GM19467 (cell line): Measurements from ENCODE around the gene DCD.
"Not testable (repeated sequence)": the region's sequence is repeated elsewhere in the genome, so short reads cannot be mapped to it uniquely, and the experiment has no call there.

Experiments used
- ATAC-seq: cut with Tn5 transposase; IDR thresholded peaks from one replicate; pipeline ENCODE4 v1.9.1; 2021; ENCODE audit warnings: mild to moderate bottlenecking, moderate library complexity; ENCODE audit not compliant: unreplicated experiment

Gene DCD

DNA sequence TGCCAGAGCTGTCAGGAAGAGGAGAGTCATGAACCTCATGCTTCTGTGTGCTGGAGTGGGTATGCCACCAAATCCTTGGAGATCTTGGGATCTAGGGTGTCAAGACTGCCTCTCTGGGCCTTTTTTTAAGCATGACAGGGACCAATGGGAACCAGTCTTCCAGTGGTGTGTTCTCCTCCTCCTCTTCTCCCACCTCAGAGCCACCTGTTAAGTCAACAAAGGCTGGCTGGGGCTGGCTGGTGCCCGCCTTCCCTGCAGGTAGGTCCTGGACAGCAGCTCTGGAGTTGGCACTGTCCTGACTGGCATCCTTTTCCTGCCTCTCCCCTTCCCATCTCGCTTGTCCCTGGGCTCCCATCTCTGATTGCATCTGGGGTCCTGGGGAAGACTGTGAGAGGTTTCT lies at the start of gene DCD:
TSS of gene DCD (minus strand) at position 101 of the 400 bp plus-strand sequence. CDS start at position 39, 62 bp downstream.
- ATAC-seq: no peak

- ATAC-seq: no peak
Measured at GRCh38 chr12:54697851-54698250, 49.7 kb upstream of the DCD start.

- no peak for ATAC-seq
Measured at GRCh38 chr12:54692353-54692752, 44.2 kb upstream of the DCD start.

GRCh38 chr12:54689984-54690383 lies 41.8 kb upstream of the DCD start:
- ATAC-seq: no peak

DNA sequence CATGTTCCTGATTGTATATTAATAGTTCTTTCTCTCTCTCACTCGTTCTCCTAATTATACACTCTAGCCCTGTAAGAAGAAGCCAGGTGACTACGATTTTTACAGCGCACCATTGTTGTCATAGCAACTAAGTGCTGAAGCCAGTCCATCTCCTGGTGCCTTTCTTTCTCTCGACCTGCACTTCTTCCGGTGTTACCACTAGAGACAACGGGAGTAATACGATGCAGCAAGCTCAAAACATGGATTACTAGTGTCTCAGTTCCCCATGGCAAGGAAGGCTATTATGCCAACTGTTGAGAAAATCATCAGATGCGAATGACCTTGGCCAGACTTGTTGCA lies 40.8 kb upstream of the DCD start:
- ATAC-seq: no peak

DNA sequence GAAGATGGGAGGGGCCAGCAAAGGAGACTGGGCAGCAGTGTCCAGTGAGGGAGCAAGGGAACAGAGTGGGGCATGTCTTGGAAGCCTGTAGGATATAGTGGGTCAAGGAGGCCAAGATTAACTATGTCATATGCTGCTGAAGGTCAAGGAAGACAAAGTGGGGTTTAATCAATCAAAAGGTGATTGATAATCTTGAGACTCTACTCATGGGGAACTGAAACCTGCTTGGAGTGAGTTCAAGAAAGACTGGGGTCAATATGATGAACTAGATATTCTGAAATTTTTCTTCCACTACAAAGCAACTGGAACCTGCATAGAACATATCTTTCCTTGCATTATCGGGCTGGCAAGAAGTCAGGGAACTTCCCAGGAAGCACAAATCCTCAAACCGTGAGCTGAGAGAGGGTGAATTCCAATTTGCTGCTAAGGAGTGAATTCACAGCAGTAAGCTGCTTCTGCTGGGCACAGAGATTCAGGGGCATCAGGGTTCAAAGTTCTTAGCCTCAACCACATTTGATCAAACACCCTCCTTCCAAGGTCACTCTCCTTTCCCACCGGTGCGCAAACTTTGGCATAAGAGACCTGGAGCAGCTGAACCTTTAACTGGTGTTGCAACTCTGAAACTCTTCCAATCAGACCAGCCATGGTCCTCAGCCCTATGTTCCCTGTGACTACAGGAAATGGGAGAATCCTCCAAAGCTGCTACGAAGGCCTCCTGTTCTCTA lies 40.3 kb upstream of the DCD start:
- ATAC-seq: no peak

DNA sequence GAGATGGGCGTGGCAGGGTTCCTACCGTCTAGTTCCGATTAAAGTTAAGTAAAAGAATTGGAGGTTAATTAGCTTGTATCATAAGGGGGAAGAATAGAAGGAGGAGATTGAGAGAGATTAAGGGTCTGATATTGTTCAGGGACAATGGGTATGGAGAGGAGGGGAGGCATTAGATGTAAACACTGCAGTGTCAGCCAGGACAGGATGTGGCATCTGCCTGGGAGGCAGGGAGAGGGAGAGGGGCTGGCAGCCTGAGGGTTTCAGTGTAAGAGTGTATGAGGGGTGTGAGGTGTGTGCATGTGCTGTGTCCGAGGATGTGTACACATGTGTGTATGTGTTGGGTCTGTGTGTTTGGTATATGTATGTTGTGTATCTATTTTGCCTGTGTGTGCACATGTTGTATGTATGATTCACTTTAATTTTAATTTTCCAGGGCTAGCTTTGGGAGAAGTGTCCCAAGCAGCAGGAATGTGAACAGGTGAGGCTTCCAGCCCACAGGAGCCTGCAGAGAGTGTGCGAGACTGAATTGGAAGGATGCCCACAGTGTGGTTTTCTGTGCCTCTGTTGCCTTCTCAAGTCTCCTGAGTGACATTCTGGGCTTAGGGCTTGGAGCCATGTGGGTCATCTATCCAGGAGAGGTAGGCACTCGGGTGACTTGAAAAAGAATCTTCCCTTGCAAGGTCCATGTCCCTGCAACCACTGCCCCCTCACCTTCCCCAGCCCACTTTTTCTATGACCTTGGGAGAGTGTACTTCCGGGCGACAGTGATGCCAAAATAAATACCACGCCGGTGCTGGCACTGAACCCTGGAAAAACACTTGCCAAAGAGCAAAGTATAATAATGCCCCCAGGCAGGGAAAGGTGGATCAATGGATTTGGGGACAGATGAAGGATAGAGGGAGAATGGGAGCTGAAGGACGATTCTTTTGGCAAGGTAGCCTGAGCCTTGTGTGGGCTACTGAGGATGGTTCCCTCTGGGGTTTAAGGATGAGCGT lies 36.8 kb upstream of the DCD start:
- no peak for ATAC-seq

DNA sequence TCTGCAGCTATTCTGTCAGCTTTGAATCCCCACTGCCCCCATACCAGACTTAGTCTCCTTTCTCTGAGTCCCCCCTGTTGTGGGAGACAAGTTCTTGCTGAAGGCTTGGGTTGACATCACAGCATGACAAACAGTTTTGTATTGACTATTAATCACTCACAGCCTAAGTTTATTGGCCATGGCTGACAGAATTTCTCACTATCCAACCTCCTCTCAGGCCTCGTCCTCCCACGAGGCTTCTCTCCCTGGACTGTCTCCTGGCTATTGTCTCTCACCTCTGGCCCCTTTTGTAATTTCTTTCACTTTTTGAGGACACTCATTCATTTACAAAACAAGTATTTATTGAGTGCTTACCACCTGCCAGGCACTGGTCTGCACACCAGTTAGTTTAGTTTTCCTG lies 35.2 kb upstream of the DCD start:
- no peak for ATAC-seq

- no peak for ATAC-seq
Measured at GRCh38 chr12:54682674-54683073, 34.5 kb upstream of the DCD start.

DNA sequence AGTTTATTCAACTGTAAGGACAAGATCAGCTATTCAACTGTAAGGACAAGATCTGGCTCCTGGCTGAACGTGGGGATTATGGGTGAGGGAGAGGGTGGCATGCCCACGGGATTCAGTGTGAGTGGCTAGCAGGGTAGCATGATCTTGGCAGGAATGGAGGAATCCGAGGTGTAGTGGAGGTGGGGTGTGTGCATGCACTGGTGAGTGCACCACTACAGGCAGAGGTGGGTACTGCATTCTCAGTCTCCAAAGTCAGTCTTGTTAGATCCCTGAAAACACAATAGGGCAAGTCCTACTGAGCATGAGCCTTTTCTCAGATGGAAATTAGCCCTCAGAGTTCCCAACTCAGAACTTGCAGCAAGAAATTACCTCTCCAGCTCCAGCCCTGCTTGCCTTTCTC lies 32.2 kb upstream of the DCD start:
- ATAC-seq: no peak

DNA sequence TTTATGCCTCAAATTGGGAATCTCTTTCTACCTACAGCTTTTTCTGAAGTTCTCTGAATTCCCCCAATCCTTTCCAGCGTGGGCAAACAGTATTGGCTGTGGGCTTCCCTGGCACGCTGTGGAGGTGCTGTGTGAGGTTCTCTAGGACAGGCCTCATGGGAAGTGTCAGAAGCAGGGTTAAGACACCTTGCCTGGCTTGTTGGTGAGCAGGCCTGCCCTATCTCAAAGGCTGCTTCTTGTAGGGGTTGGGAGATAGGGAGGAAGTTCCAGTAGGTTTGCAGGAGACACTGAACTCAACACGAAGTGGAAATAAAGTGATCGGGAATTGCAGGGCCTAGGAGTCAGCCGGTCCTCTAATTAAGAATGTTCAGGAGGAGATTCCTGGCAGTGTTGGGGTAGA lies 30.0 kb upstream of the DCD start:
- no peak for ATAC-seq

DNA sequence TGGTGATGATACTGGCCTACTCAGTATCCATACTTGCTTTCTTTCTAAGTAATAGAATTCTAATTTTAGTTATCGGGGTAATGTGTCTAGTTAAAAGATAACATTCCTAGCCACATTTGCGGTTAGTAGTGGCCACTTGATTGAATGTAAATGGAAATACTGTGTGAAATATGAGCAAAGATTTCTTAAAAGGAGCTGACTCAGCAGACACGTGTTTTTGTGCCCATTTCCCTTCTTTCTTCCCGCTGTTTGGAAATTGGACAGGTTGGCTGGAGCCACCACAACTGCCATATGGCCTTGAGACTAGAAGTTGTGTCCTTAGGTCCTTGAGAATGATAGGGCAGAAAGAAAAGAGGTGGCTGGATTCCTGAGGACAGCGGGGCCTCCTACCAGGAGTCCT lies 19.8 kb upstream of the DCD start:
- no peak for ATAC-seq

DNA sequence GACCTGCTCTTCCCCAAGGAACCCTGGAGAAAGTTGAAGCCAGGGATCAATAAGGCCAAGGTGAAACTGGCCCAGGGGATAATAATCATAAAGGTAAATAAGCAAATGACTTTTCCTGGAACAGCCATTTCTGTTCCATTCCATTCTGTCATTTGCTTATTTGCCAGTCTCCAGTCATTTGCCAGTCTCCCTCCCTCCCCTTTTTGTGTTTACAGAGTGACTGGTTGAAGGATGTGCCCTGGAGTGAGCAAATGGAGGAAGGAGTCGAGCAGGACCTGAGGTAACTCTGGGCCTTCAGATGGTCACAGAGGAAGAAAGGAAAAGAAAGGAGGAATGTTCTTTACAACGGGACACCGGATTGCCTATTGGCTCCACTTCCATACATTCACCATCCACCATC lies 17.8 kb upstream of the DCD start:
- no peak for ATAC-seq

DNA sequence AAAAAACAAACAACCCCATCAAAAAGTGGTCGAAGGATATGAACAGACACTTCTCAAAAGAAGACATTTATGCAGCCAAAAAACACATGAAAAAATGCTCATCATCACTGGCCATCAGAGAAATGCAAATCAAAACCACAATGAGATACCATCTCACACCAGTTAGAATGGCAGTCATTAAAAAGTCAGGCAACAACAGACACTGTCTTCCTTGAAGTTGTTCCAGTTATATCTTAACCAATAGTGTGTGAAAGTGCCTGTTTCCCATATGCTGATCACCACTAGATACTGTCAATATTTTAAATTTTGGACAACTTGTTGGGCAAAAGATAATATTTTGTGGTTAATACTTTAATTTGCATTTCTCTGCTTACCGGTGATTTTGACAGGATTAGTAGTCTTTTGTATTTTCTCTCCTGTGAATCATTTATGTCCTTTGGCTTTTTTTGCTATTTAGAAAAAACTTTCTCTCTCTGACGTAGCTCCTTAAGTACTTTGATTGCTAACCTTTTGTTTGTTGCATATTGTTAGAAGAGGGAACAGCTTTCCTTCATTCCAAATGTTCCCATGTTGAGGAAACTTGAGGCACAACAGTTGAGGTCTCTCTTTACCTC lies 17.0 kb upstream of the DCD start:
- not testable (repeated sequence) for ATAC-seq

DNA sequence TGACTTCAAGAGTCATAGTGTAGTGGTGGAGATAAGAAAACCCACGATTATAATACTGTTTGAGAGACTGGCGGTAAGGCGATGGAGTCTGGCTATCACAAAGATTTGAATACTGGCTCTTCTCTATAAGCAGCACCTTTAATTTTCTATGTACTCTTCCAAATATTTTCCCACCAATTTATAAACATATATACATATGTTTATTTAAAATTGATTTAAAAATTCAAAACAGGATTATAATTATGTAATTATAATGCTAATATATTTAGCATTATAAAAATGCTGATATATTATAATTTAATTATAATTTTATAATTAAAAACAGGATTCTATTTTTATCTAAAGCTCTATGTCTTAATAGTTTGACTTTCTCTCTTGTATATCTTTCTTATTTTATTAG lies 15.4 kb upstream of the DCD start:
- no peak for ATAC-seq

DNA sequence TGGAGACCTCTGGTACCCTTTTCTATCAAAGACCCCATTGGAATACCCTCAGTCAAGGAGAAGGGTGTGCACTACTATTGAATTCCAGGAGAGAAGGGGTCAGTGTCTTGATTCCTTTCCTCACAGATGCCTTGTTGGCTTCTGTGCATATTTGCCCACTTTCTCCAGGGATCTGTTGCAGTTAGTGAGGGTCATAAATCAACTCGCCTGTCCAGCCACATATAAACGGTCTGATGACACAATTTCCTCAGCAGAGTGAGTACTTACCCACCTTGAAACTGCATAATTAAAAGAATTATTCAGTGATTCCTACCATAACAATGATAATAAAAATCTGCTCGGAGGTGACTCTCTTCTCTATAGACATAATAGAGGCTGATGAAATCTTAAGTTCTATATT lies 13.9 kb upstream of the DCD start:
- no peak for ATAC-seq

- ATAC-seq: no peak
Measured at GRCh38 chr12:54661048-54661447, 12.9 kb upstream of the DCD start.

DNA sequence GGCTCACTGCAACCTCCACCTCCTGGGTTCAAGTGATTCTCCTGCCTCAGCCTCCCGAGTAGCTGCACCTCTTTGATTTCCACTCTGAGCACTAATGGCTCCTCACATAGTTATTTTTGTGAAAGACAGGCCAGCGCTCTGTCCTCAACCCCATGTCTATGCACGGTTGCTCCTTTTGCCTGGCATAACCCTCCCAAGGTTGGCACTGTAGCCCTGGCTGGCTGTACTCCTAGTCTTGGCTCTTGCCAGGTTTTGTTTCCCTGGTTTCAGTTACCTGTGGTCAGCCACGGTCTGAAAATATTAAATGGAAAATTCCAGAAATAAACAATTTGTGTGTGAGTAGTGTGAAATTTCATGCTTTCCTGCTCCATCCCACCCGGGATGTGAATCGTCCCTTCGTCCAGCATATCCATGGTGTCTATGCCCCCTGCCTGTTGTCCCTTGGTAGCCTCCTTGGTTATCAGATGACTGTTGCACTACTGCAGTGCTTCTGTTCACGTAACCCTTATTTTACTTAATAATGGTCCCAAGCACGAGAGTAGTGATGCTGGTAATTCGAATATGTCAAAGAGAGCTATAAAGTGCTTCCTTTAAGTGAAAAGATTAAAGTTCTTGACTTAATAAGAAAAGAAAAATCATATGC lies 12.3 kb upstream of the DCD start:
- no peak for ATAC-seq

DNA sequence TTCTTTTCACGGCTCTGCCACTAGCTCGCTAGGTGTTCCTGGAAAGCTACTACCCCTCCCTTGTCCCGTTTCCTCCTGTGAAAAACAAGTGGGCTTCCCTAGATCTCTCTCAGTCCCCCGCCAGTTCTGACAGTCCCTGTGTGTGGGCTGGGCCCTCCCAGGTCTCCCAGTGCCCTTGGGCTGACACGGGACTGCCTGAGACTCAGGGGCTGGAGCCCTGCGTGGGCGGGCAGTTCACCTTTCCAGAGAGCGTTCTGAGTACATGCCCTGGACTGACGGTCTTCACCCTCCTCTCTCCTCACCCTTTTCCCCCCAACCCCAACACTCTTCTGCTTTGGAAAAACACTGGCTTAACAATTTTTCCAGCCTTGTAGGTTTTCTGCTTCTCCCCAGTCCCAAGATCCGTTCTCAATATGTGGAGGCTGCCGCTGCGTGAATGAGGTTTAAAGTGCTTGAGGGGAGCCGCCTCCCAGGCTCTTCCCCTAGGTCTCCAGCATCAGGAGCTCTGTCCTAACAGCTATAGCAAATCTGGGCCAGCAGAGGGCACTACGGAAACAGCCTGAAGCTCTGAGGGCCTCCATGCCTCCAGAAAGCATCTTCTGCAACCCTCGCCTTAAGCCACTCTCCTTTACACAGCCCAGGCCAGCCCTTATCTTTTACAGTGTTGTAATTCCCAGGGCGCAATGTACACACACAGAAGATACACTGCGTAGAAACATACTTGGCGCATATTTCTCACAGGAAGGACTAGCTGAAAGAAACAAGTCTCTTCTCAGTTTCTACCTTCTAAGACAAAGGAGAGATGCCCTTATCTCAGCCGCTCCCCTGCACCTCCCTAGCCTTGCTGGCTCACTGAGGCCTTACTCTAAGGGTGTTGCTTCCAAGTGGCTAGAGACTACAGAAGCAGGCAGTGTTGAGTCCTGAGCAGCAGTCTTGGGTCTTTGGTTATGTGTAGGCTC lies 10.4 kb upstream of the DCD start:
- peak; percentile 63 for ATAC-seq

DNA sequence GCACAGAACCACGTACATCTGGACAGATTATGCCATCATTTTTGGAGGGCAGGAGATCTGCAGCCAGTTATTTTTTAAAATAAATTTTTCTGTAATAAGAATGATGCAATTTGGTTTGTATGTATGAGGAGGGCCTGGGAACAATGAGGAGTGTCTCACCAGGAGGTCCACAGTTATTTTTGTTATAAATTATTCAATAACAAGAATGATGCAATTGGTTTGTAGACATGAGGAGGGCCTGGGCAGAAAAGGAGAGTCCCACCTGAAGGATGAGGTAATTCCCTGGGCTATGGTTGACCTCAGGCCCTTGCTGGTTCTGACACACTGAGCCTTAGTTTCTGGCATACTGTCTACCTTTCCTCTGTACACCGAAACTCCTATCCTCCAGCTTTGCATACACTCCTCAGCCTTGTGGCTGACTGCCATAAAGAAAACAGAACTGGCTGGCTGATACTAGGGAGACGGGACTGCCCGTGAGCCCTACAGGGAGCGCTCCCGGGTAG lies 9.0 kb upstream of the DCD start:
- ATAC-seq: no peak
